NCI-H2227 (cell line): Measurements from ENCODE around the gene PRM1.

Experiments
- DNase-seq: peaks from one replicate; lab custom pipeline; 2025; ENCODE audit not compliant: unreplicated experiment; lab: John Stamatoyannopoulos, UW

The PRM1 gene

GRCh38 chr16:11280616-11281522 lies at the start of gene PRM1:
Gene PRM1 (minus strand): TSS chr16:11281330. CDS start chr16:11281238, 92 bp downstream.
- DNase-seq = no peak

GRCh38 chr16:11330526-11331237 lies 49.6 kb upstream of the PRM1 start:
- no peak for DNase-seq

GRCh38 chr16:11329891-11330290 lies 48.8 kb upstream of the PRM1 start:
- DNase-seq = no peak

- no peak for DNase-seq
These were observed 48.0 kb upstream of the PRM1 start for GRCh38 chr16:11329071-11329491.

- no peak for DNase-seq
These were observed 47.3 kb upstream of the PRM1 start for GRCh38 chr16:11328172-11329070.

GRCh38 chr16:11327277-11328171 lies 46.4 kb upstream of the PRM1 start:
- DNase-seq = no peak

- DNase-seq = no peak
These were observed 45.7 kb upstream of the PRM1 start for GRCh38 chr16:11326737-11327276.

GRCh38 chr16:11326084-11326736 lies 45.1 kb upstream of the PRM1 start:
- DNase-seq = no peak

GRCh38 chr16:11325404-11326083 lies 44.4 kb upstream of the PRM1 start:
- DNase-seq = no peak

GRCh38 chr16:11323551-11324336 lies 42.6 kb upstream of the PRM1 start:
- DNase-seq = no peak

- DNase-seq = no peak
These were observed 41.7 kb upstream of the PRM1 start for GRCh38 chr16:11322823-11323222.

- no peak for DNase-seq
These were observed 40.5 kb upstream of the PRM1 start for GRCh38 chr16:11321662-11322061.

GRCh38 chr16:11320170-11320569 lies 39.0 kb upstream of the PRM1 start:
- no peak for DNase-seq

GRCh38 chr16:11319529-11320146 lies 38.5 kb upstream of the PRM1 start:
- DNase-seq = peak; percentile 18

- no peak for DNase-seq
These were observed 37.7 kb upstream of the PRM1 start for GRCh38 chr16:11318817-11319216.

GRCh38 chr16:11316331-11317015 lies 35.3 kb upstream of the PRM1 start:
- DNase-seq = no peak

GRCh38 chr16:11315510-11315909 lies 34.4 kb upstream of the PRM1 start:
- DNase-seq = peak; percentile 61
